ENCODE results near the gene FRMD4B.
A peak's percentile ranks its signal among the peaks of the same experiment; 100 is the strongest.

The FRMD4B gene

GRCh38 chr3:69385723-69386555 lies at the start of gene FRMD4B:
FRMD4B (minus strand) TSS chr3:69386088; CDS start chr3:69385989, 99 bp downstream.
- DNase-seq: no peak

- no peak for DNase-seq
These were observed 48.1 kb upstream of the FRMD4B start for GRCh38 chr3:69433969-69434325.

- DNase-seq: no peak
These were observed 47.5 kb upstream of the FRMD4B start for GRCh38 chr3:69433121-69433968.

GRCh38 chr3:69428657-69429255 lies 42.9 kb upstream of the FRMD4B start:
- no peak for DNase-seq

GRCh38 chr3:69426967-69427304 lies 41.0 kb upstream of the FRMD4B start:
- no peak for DNase-seq

- no peak for DNase-seq
These were observed 40.5 kb upstream of the FRMD4B start for GRCh38 chr3:69426291-69426966.

- no peak for DNase-seq
These were observed 39.4 kb upstream of the FRMD4B start for GRCh38 chr3:69425249-69425648.

GRCh38 chr3:69423463-69424155 lies 37.7 kb upstream of the FRMD4B start:
- DNase-seq: no peak

- no peak for DNase-seq
These were observed 36.9 kb upstream of the FRMD4B start for GRCh38 chr3:69422751-69423150.

- DNase-seq: no peak
These were observed 35.1 kb upstream of the FRMD4B start for GRCh38 chr3:69420781-69421520.

- no peak for DNase-seq
These were observed 33.4 kb upstream of the FRMD4B start for GRCh38 chr3:69419276-69419675.

- no peak for DNase-seq
These were observed 31.7 kb upstream of the FRMD4B start for GRCh38 chr3:69417541-69418078.

GRCh38 chr3:69413551-69414207 lies 27.8 kb upstream of the FRMD4B start:
- DNase-seq: no peak

- DNase-seq: no peak
These were observed 25.5 kb upstream of the FRMD4B start for GRCh38 chr3:69411346-69411745.

- peak; percentile 62 for DNase-seq
These were observed 24.4 kb upstream of the FRMD4B start for GRCh38 chr3:69410301-69410700.

GRCh38 chr3:69409831-69410230 lies 23.9 kb upstream of the FRMD4B start:
- DNase-seq: no peak

GRCh38 chr3:69409011-69409410 lies 23.1 kb upstream of the FRMD4B start:
- DNase-seq: no peak

GRCh38 chr3:69408542-69408941 lies 22.7 kb upstream of the FRMD4B start:
- no peak for DNase-seq

- DNase-seq: no peak
These were observed 22.0 kb upstream of the FRMD4B start for GRCh38 chr3:69407908-69408307.

GRCh38 chr3:69406163-69406562 lies 20.3 kb upstream of the FRMD4B start:
- no peak for DNase-seq

- DNase-seq: no peak
These were observed 19.2 kb upstream of the FRMD4B start for GRCh38 chr3:69405067-69405466.
